Measurements from ENCODE around the gene ZFX.

DNA sequence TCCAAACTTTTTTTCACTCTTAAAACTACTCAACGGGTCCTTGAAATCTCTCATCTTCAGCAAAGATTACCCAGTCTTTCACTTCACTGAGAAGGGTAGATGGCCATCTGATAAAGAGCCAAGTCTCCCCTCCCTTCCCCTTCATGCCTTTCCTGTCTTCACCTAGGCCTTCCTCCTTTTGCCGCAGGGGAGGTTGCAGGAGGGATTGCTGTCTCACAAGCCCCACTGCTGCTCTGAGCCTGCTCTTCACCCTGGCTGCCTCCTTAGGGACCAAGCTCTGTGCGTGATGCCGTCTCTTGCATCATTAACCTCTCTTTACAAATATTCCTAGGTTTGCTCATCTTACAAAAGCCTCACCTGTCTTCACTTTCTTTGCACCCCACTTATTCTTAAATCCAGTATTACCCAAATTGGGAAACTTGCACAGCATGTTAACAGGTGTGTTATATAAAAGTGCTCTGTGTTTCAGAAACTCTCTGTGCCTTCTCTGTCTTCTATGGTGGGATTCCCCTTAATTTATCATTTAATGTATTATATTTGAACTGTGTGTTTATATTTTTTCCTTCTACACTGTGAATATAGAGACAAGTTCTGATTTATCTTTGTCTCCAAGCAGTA lies 3.8 kb downstream of the ZFX start:
- TF ChIP-seq CTCF (IDR thresholded peaks at IDR 0.05 in 4 of 5, conservative IDR thresholded peaks at IDR 0.05 in 1 of 5) (no peak), POLR2A (IDR thresholded peaks at IDR 0.05) (no peak)
